ENCODE data around the gene NUP98. TPM values are rescaled to one million over a fixed set of nuclear protein-coding genes. Genes with fewer than 3 reads are reported as not detected.
"Not testable (repeated sequence)": the region's sequence is repeated elsewhere in the genome, so short reads cannot be mapped to it uniquely, and the experiment has no call there.

Gene NUP98
- total RNA-seq, 6 experiments from 2014 or later = 29.7 to 69.0 (median 34.3) TPM

- DNase-seq (peak in 1 of 3 donors; percentile 19), ATAC-seq (no peak)
- Histone ChIP-seq H3K4me3 (peak overlapping the region in 1 of 3 donors; percentile 98), H3K27me3 (no peaks in the 10 kb centered on the region), H3K4me1 (peaks cover 0 to 18% (median 8%) of the 10 kb centered on the region in 4 donors), H3K36me3 (peaks cover 0 to 13% (median 2%) of the 10 kb centered on the region in 4 donors), H3K27ac (no peak overlapping the region), H3K9me3 (no peaks in the 10 kb centered on the region)
- 73% methylated on average over 8 of the region's 8 CpGs for WGBS (ENCODE audit: insufficient coverage, low coverage, low lambda C conversion rate, missing lambda C conversion rate)
- intact Hi-C loops (cut with DNase I) = no loop called here
- TF ChIP-seq POLR2A (IDR thresholded peaks at IDR 0.05) = no peak
- TF ChIP-seq, protein P1, sequence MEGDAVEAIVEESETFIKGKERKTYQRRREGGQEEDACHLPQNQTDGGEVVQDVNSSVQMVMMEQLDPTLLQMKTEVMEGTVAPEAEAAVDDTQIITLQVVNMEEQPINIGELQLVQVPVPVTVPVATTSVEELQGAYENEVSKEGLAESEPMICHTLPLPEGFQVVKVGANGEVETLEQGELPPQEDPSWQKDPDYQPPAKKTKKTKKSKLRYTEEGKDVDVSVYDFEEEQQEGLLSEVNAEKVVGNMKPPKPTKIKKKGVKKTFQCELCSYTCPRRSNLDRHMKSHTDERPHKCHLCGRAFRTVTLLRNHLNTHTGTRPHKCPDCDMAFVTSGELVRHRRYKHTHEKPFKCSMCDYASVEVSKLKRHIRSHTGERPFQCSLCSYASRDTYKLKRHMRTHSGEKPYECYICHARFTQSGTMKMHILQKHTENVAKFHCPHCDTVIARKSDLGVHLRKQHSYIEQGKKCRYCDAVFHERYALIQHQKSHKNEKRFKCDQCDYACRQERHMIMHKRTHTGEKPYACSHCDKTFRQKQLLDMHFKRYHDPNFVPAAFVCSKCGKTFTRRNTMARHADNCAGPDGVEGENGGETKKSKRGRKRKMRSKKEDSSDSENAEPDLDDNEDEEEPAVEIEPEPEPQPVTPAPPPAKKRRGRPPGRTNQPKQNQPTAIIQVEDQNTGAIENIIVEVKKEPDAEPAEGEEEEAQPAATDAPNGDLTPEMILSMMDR (IDR thresholded peaks at IDR 0.05) = no peak
These were observed 2.0 kb downstream of the NUP98 start for GRCh38 chr11:3795131-3796001.

- 90% methylated on average over 9 of the region's 10 CpGs for WGBS (ENCODE audit: insufficient coverage, low coverage, low lambda C conversion rate, missing lambda C conversion rate)
- H3K27ac ChIP-seq; intact Hi-C loops (cut with DNase I); ATAC-seq; H3K9me3 ChIP-seq; H3K27me3 ChIP-seq; H3K4me3 ChIP-seq: not testable (repeated sequence)
- peak in 1 of 3 donors; percentile 20 for DNase-seq
- Histone ChIP-seq H3K4me1 (peaks cover 0 to 25% (median 10%) of the 10 kb centered on the region in 4 donors), H3K36me3 (peaks cover 0 to 13% (median 2%) of the 10 kb centered on the region in 4 donors)
These were observed 3.0 kb downstream of the NUP98 start for GRCh38 chr11:3794387-3794786.

- WGBS (ENCODE audit: insufficient coverage, low coverage, low lambda C conversion rate, missing lambda C conversion rate) = 55% methylated on average over 8 of the region's 8 CpGs
These were observed 10.4 kb downstream of the NUP98 start for GRCh38 chr11:3786781-3787428.

DNA sequence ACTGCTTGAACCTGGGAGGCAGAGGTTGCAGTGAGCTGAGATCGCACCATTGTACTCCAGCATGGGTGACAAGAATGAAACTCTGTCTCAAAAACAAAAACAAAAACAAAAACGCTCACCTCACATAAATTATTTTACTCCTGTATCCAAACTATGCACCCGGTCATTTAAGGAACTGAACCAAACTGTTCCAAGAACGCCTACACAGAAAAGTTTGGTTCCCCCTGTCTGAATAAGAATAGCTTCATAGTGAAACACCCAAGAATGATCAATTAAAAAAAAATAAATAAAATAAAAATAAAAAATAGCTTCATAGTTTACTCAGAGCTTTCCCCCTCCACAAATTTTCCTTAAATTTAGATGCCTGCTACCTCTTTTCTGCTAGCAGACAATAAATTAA is 13.7 kb downstream of the NUP98 start:
- intact Hi-C loops (cut with DNase I) = no loop called here
- TF ChIP-seq POLR2A (IDR thresholded peaks at IDR 0.05) = no peak
- TF ChIP-seq, protein P1 (IDR thresholded peaks at IDR 0.05) = no peak
- no peak for ATAC-seq
- no peak overlapping the region for H3K4me3 ChIP-seq
- H3K9me3 ChIP-seq = no peaks in the 10 kb centered on the region
- peaks cover 0 to 23% (median 3%) of the 10 kb centered on the region in 4 donors for H3K36me3 ChIP-seq
- no peak for DNase-seq
- no peak overlapping the region for H3K27ac ChIP-seq
- H3K27me3 ChIP-seq = no peaks in the 10 kb centered on the region
- WGBS (ENCODE audit: insufficient coverage, low coverage, low lambda C conversion rate, missing lambda C conversion rate) = 76% methylated on average over 4 of the region's 4 CpGs
- peaks cover 0 to 22% (median 9%) of the 10 kb centered on the region in 4 donors for H3K4me1 ChIP-seq

More at GRCh38 chr11:3786781-3787428, 10.4 kb downstream of the NUP98 start:
- H3K27ac ChIP-seq = peak overlapping the region; percentile 49 to 80 (median 58)
- TF ChIP-seq POLR2A (IDR thresholded peaks at IDR 0.05) = no peak
- TF ChIP-seq, protein P1 (IDR thresholded peaks at IDR 0.05) = no peak
- H3K27me3 ChIP-seq = no peaks in the 10 kb centered on the region
- DNase-seq (peak in 1 of 3 donors; percentile 28), ATAC-seq (peak in 2 of 4 donors; percentile 30 to 34)
- intact Hi-C loops (cut with DNase I) = no loop called here
- peaks cover 0 to 27% (median 14%) of the 10 kb centered on the region in 4 donors for H3K4me1 ChIP-seq
- no peaks in the 10 kb centered on the region for H3K9me3 ChIP-seq
- no peaks in the 10 kb centered on the region for H3K36me3 ChIP-seq
- H3K4me3 ChIP-seq = no peak overlapping the region

All from right lobe of liver (tissue), 6 donors.